Immature natural killer cell (primary cell): ENCODE results near the gene OR1J2. TPM values are rescaled to one million over a fixed set of nuclear protein-coding genes. Genes with fewer than 3 reads are reported as not detected.
"Not testable (repeated sequence)": the region's sequence is repeated elsewhere in the genome, so short reads cannot be mapped to it uniquely, and the experiment has no call there.

Experiments used
- DNase-seq, 3 donors: peaks; one replicate each; pipeline ENCODE4 v3.0.0; 2022; ENCODE audit warnings: mixed read lengths in 1 of 3
- H3K27ac Mint-ChIP-seq, 6 donors: one replicate each; pipeline ENCODE4 v1.8.0; 2020; ENCODE audit warnings: mixed read lengths in 6 of 6, mild to moderate bottlenecking in 5 of 6, inconsistent platforms in 4 of 6, moderate library complexity in 3 of 6
- H3K27me3 Mint-ChIP-seq, 3 donors: one replicate each; pipeline ENCODE4 v1.8.0; 2020 to 2021; ENCODE audit warnings: low read depth in 3 of 3, mild to moderate bottlenecking in 3 of 3, mixed read lengths in 3 of 3, moderate library complexity in 3 of 3, inconsistent platforms in 1 of 3
- H3K36me3 Mint-ChIP-seq, 3 donors: one replicate each; pipeline ENCODE4 v1.8.0; 2020; ENCODE audit warnings: mixed read lengths in 3 of 3, inconsistent platforms in 2 of 3, mild to moderate bottlenecking in 2 of 3
- H3K4me1 Mint-ChIP-seq, 2 donors: one replicate each; pipeline ENCODE4 v1.8.0; 2020; ENCODE audit warnings: inconsistent platforms in 2 of 2, mild to moderate bottlenecking in 2 of 2, mixed read lengths in 2 of 2, moderate library complexity in 1 of 2
- H3K4me3 Mint-ChIP-seq, 5 donors: one replicate each; pipeline ENCODE4 v1.8.0; 2020; ENCODE audit warnings: mild to moderate bottlenecking in 5 of 5, mixed read lengths in 5 of 5, inconsistent platforms in 3 of 5, moderate library complexity in 3 of 5
- H3K9me3 Mint-ChIP-seq, 6 donors: one replicate each; pipeline ENCODE4 v1.8.0; 2020; ENCODE audit warnings: mild to moderate bottlenecking in 6 of 6, mixed read lengths in 6 of 6, inconsistent platforms in 4 of 6, moderate library complexity in 3 of 6
- polyA plus RNA-seq, 3 donors: library from polyadenylated mRNA; unstranded; fragments of 300-500 nt; fragmentation: Illumina TruSeq; gene quantifications; one replicate each; pipeline ENCODE4 v1.2.3, GENCODE V29; 2021

OR1J2 gene
- polyA plus RNA-seq, 3 donors from 2014 or later = not detected

- H3K36me3 Mint-ChIP-seq = no peaks in the 10 kb centered on the region
- H3K9me3 Mint-ChIP-seq = no peaks in the 10 kb centered on the region
- H3K27ac Mint-ChIP-seq = no peak within 1 kb of the TSS
- no peak within 1 kb of the TSS for H3K4me3 Mint-ChIP-seq
- peaks cover 2 to 10% (median 2%) of the 10 kb centered on the region in 3 donors for H3K27me3 Mint-ChIP-seq
- H3K4me1 Mint-ChIP-seq = no peaks in the 10 kb centered on the region
- DNase-seq = no peak
These were observed 8.2 kb downstream of the OR1J2 start, which contains the start of gene OR1J4 for GRCh38 chr9:122518841-122519240. Gene OR1J4 (plus strand): TSS chr9:122519141. CDS start chr9:122519141, 0 bp downstream.

- Mint-ChIP-seq H3K9me3 (no peaks in the 10 kb centered on the region), H3K27me3 (peaks cover 2 to 7% (median 2%) of the 10 kb centered on the region in 3 donors), H3K36me3 (no peaks in the 10 kb centered on the region), H3K4me1 (no peaks in the 10 kb centered on the region), H3K4me3 (no peak overlapping the region), H3K27ac (no peak overlapping the region)
- no peak for DNase-seq
These were observed 8.8 kb downstream of the OR1J2 start for GRCh38 chr9:122519376-122519775.

GRCh38 chr9:122526602-122527001 is 16.0 kb downstream of the OR1J2 start:
- no peak for DNase-seq
- Mint-ChIP-seq H3K27ac (no peak overlapping the region), H3K4me3 (no peak overlapping the region), H3K4me1 (no peaks in the 10 kb centered on the region), H3K27me3 (peaks cover 0 to 9% (median 2%) of the 10 kb centered on the region in 3 donors), H3K36me3 (no peaks in the 10 kb centered on the region), H3K9me3 (no peaks in the 10 kb centered on the region)

GRCh38 chr9:122527193-122527592 is 16.6 kb downstream of the OR1J2 start, which contains the start of gene OR1N1:
Gene OR1N1 (minus strand): TSS chr9:122527293. CDS start chr9:122527293, 0 bp downstream.
- no peaks in the 10 kb centered on the region for H3K4me1 Mint-ChIP-seq
- no peak within 1 kb of the TSS for H3K4me3 Mint-ChIP-seq
- DNase-seq = no peak
- H3K27ac Mint-ChIP-seq = no peak within 1 kb of the TSS
- H3K36me3 Mint-ChIP-seq = no peaks in the 10 kb centered on the region
- no peaks in the 10 kb centered on the region for H3K9me3 Mint-ChIP-seq
- peaks cover 0 to 9% (median 2%) of the 10 kb centered on the region in 3 donors for H3K27me3 Mint-ChIP-seq

GRCh38 chr9:122531157-122531556 is 20.6 kb downstream of the OR1J2 start:
- H3K4me1 Mint-ChIP-seq, H3K4me3 Mint-ChIP-seq, DNase-seq, H3K27ac Mint-ChIP-seq, H3K9me3 Mint-ChIP-seq, H3K36me3 Mint-ChIP-seq, H3K27me3 Mint-ChIP-seq: not testable (repeated sequence)

- Mint-ChIP-seq H3K4me1 (no peaks in the 10 kb centered on the region), H3K4me3 (no peak overlapping the region), H3K9me3 (no peaks in the 10 kb centered on the region), H3K27ac (no peak overlapping the region), H3K36me3 (no peaks in the 10 kb centered on the region), H3K27me3 (peaks cover 0 to 7% (median 2%) of the 10 kb centered on the region in 3 donors)
- DNase-seq = no peak
These were observed 25.5 kb downstream of the OR1J2 start for GRCh38 chr9:122536134-122536533.

GRCh38 chr9:122537066-122537465 is 26.5 kb downstream of the OR1J2 start:
- not testable (repeated sequence) for DNase-seq, H3K27ac Mint-ChIP-seq, H3K4me1 Mint-ChIP-seq, H3K36me3 Mint-ChIP-seq, H3K9me3 Mint-ChIP-seq, H3K4me3 Mint-ChIP-seq, H3K27me3 Mint-ChIP-seq

- H3K4me1 Mint-ChIP-seq = no peaks in the 10 kb centered on the region
- H3K4me3 Mint-ChIP-seq = no peak overlapping the region
- no peaks in the 10 kb centered on the region for H3K36me3 Mint-ChIP-seq
- no peak overlapping the region for H3K27ac Mint-ChIP-seq
- H3K9me3 Mint-ChIP-seq = no peaks in the 10 kb centered on the region
- H3K27me3 Mint-ChIP-seq = peaks cover 0 to 7% (median 4%) of the 10 kb centered on the region in 3 donors
- DNase-seq = no peak
These were observed 28.2 kb downstream of the OR1J2 start for GRCh38 chr9:122538757-122539156.

- Mint-ChIP-seq H3K27me3 (peaks cover 0 to 17% (median 12%) of the 10 kb centered on the region in 3 donors), H3K27ac (no peak overlapping the region), H3K4me3 (no peak overlapping the region), H3K36me3 (no peaks in the 10 kb centered on the region), H3K4me1 (no peaks in the 10 kb centered on the region), H3K9me3 (no peaks in the 10 kb centered on the region)
- no peak for DNase-seq
These were observed 35.6 kb downstream of the OR1J2 start for GRCh38 chr9:122546196-122546595.

- H3K9me3 Mint-ChIP-seq = peaks cover 0 to 1% (median 0%) of the 10 kb centered on the region in 6 donors
- H3K27me3 Mint-ChIP-seq = peaks cover 1 to 21% (median 6%) of the 10 kb centered on the region in 3 donors
- no peak overlapping the region for H3K27ac Mint-ChIP-seq
- no peak for DNase-seq
- no peaks in the 10 kb centered on the region for H3K36me3 Mint-ChIP-seq
- no peak overlapping the region for H3K4me3 Mint-ChIP-seq
- H3K4me1 Mint-ChIP-seq = no peaks in the 10 kb centered on the region
These were observed 40.8 kb downstream of the OR1J2 start for GRCh38 chr9:122551371-122551770.

GRCh38 chr9:122552812-122553211 is 42.2 kb downstream of the OR1J2 start, which contains the start of gene OR1N2:
Gene OR1N2 (plus strand): TSS chr9:122553112. CDS start chr9:122553212, 100 bp downstream.
- Mint-ChIP-seq H3K4me3 (no peak within 1 kb of the TSS), H3K27me3 (peaks cover 1 to 15% (median 6%) of the 10 kb centered on the region in 3 donors), H3K9me3 (peaks cover 0 to 1% (median 0%) of the 10 kb centered on the region in 6 donors), H3K36me3 (no peaks in the 10 kb centered on the region), H3K4me1 (no peaks in the 10 kb centered on the region), H3K27ac (no peak within 1 kb of the TSS)
- no peak for DNase-seq

Other genes starting within 250 kb of the OR1J2 start
- gene RBM18, start 246.0 kb upstream of the OR1J2 start, polyA plus RNA-seq = 10 to 100 TPM; 20.9 to 26.5 (median 21.8) TPM
- 10 to 100 TPM; 11.5 to 18.4 (median 16.3) TPM for gene MRRF, start 245.9 kb upstream of the OR1J2 start, polyA plus RNA-seq
- gene PTGS1, start 139.8 kb upstream of the OR1J2 start, polyA plus RNA-seq = 1 to 10 TPM; 1.8 to 5.4 (median 2.0) TPM
- not detected for gene OR1J1, start 32.9 kb upstream of the OR1J2 start, polyA plus RNA-seq
- not detected for gene OR1J4, start 8.3 kb downstream of the OR1J2 start, polyA plus RNA-seq
- not detected for gene OR1N1, start 16.5 kb downstream of the OR1J2 start, polyA plus RNA-seq
- gene OR1N2, start 42.3 kb downstream of the OR1J2 start, polyA plus RNA-seq = not detected
- under 1 TPM in 2 of 3 donors, not detected in 1; 0.11 to 0.64 TPM for gene OR1L8, start 72.6 kb downstream of the OR1J2 start, polyA plus RNA-seq
- gene OR1Q1, start 103.9 kb downstream of the OR1J2 start, polyA plus RNA-seq = not detected
- not detected for gene OR1B1, start 146.8 kb downstream of the OR1J2 start, polyA plus RNA-seq
- not detected for gene OR1L1, start 150.9 kb downstream of the OR1J2 start, polyA plus RNA-seq
- not detected for gene OR1L3, start 164.3 kb downstream of the OR1J2 start, polyA plus RNA-seq
- not detected for gene OR1L4, start 213.2 kb downstream of the OR1J2 start, polyA plus RNA-seq
- not detected for gene OR1L6, start 231.5 kb downstream of the OR1J2 start, polyA plus RNA-seq